Neural cell (in vitro differentiated cells): ENCODE results near the gene CPM. TPM values are rescaled to one million over a fixed set of nuclear protein-coding genes. Genes with fewer than 3 reads are reported as not detected.

Experiments used
- H2AFZ ChIP-seq: fragments of 200-600, 300-800 bp; sonication (generic), shearing (Covaris generic); 2 replicates; pipeline ENCODE4 v1.6.0; 2014; ENCODE audit warnings: low read depth, mild to moderate bottlenecking, antibody characterized with exemption, low read length, moderate library complexity
- H3F3A ChIP-seq: fragments of 200-600 bp; shearing (Covaris generic); 2 replicates; pipeline ENCODE4 v1.6.1; 2016; ENCODE audit warnings: mild to moderate bottlenecking, moderate library complexity, mixed read lengths, antibody characterized with exemption, low read length; ENCODE audit not compliant: insufficient read depth, poor library complexity, severe bottlenecking
- H3K27ac ChIP-seq: fragments of 200-600, 300-800 bp; sonication (generic), shearing (Covaris generic); 2 replicates; pipeline ENCODE4 v1.5.1; 2014; ENCODE audit warnings: mild to moderate bottlenecking, low read length, moderate library complexity
- H3K27me3 ChIP-seq: fragments of 300-800, 200-600 bp; sonication (generic), shearing (Covaris generic); 2 replicates; pipeline ENCODE4 v1.6.0; 2014; ENCODE audit warnings: mild to moderate bottlenecking, low read depth, low read length, moderate library complexity; ENCODE audit not compliant: insufficient read depth
- H3K36me3 ChIP-seq: fragments of 300-800, 200-600 bp; sonication (generic), shearing (Covaris generic); 2 replicates; pipeline ENCODE4 v1.5.1; 2014; ENCODE audit warnings: mild to moderate bottlenecking, antibody characterized with exemption, low read length, moderate library complexity; ENCODE audit not compliant: insufficient read depth
- H3K4me2 ChIP-seq: fragments of 300-800, 200-600 bp; sonication (generic), shearing (Covaris generic); 2 replicates; pipeline ENCODE4 v1.6.0; 2014; ENCODE audit warnings: mild to moderate bottlenecking, low read length
- H3K4me3 ChIP-seq: fragments of 300-800, 200-600 bp; sonication (generic), shearing (Covaris generic); 2 replicates; pipeline ENCODE4 v1.5.1; 2014; ENCODE audit warnings: mild to moderate bottlenecking, low read length, moderate library complexity
- H3K79me2 ChIP-seq: fragments of 200-600 bp; shearing (Covaris generic); replicated peaks from 2 replicates; pipeline ENCODE4 v1.6.0; 2014; ENCODE audit warnings: mild to moderate bottlenecking, low read length, moderate library complexity; ENCODE audit not compliant: insufficient read depth
- H3K9ac ChIP-seq: fragments of 300-800, 200-600 bp; sonication (generic), shearing (Covaris generic); 2 replicates; pipeline ENCODE4 v1.6.1; 2016; ENCODE audit warnings: mild to moderate bottlenecking, low read length, mixed read lengths
- H3K9me2 ChIP-seq: fragments of 200-600 bp; shearing (Covaris generic); 2 replicates; pipeline ENCODE4 v1.6.1; 2016; ENCODE audit warnings: mild to moderate bottlenecking, low read length, mixed read lengths; ENCODE audit not compliant: insufficient read depth
- H3K9me3 ChIP-seq: fragments of 200-600, 300-800 bp; sonication (generic), shearing (Covaris generic); 2 replicates; pipeline ENCODE4 v1.6.1; 2016; ENCODE audit warnings: mild to moderate bottlenecking, mixed run types, low read length, moderate library complexity, mixed read lengths
- H4K20me1 ChIP-seq: fragments of 200-600 bp; shearing (Covaris generic); 2 replicates; pipeline ENCODE4 v1.6.1; 2016; ENCODE audit warnings: mild to moderate bottlenecking, mixed run types; ENCODE audit not compliant: insufficient read depth
- CTCF ChIP-seq: fragments of 450-650 bp; IDR thresholded peaks from 2 replicates; pipeline ENCODE4 v1.5.1; 2014; ENCODE audit warnings: antibody characterized with exemption, mild to moderate bottlenecking, moderate library complexity; ENCODE audit not compliant: poor library complexity, severe bottlenecking
- EP300 ChIP-seq: fragments of 450-650 bp; conservative IDR thresholded peaks from 2 replicates; pipeline ENCODE4 v1.6.1; 2014; ENCODE audit warnings: antibody characterized with exemption, mild to moderate bottlenecking, moderate library complexity; ENCODE audit not compliant: poor library complexity, severe bottlenecking
- EZH2 ChIP-seq: fragments of 200-600, 300-800 bp; shearing (Covaris generic), sonication (generic); IDR thresholded peaks from 2 replicates; pipeline ENCODE4 v1.6.1; 2014; ENCODE audit warnings: antibody characterized with exemption, low read length, borderline replicate concordance, mild to moderate bottlenecking; ENCODE audit not compliant: insufficient read depth, poor library complexity, severe bottlenecking
- MXI1 ChIP-seq: fragments of 450-650 bp; conservative IDR thresholded peaks from 2 replicates; pipeline ENCODE4 v1.6.1; 2014; ENCODE audit warnings: antibody characterized with exemption, mild to moderate bottlenecking; ENCODE audit not compliant: poor library complexity, severe bottlenecking
- POLR2AphosphoS5 ChIP-seq: IDR thresholded peaks from 2 replicates; pipeline ENCODE4 v1.6.1; 2012
- RAD21 ChIP-seq: fragments of 450-650 bp; conservative IDR thresholded peaks from 2 replicates; pipeline ENCODE4 v1.6.1; 2014; ENCODE audit warnings: antibody characterized with exemption, mild to moderate bottlenecking, moderate library complexity
- REST ChIP-seq: IDR thresholded peaks from 2 replicates; pipeline ENCODE4 v1.6.1; 2012; ENCODE audit warnings: borderline replicate concordance
- SMC3 ChIP-seq: fragments of 450-650 bp; conservative IDR thresholded peaks from 2 replicates; pipeline ENCODE4 v1.6.1; 2014; ENCODE audit warnings: antibody characterized with exemption, mild to moderate bottlenecking, moderate library complexity; ENCODE audit not compliant: poor library complexity
- TAF1 ChIP-seq: IDR thresholded peaks from 2 replicates; pipeline ENCODE4 v1.6.1; 2012; ENCODE audit warnings: low read depth
- polyA plus RNA-seq: library from polyadenylated mRNA; depleted of rRNA; stranded (reverse); fragments of >200 nt; gene quantifications from 2 replicates; pipeline ENCODE4 v1.2.3, GENCODE V29; 2014

The CPM gene
- polyA plus RNA-seq, 1 donor from 2014 or later: not detected

- Histone ChIP-seq H3K9ac (no peak overlapping the region), H3K79me2 (no peaks in the 10 kb centered on the region), H3K4me3 (no peak overlapping the region), H3K27ac (no peak overlapping the region), H4K20me1 (no peaks in the 10 kb centered on the region), H3K9me2 (no peaks in the 10 kb centered on the region), H3F3A (no peaks in the 10 kb centered on the region), H2AFZ (no peak overlapping the region), H3K36me3 (no peaks in the 10 kb centered on the region), H3K4me2 (no peak overlapping the region), H3K27me3 (no peaks in the 10 kb centered on the region), H3K9me3 (no peaks in the 10 kb centered on the region)
- TF ChIP-seq TAF1 (no peak), RAD21 (no peak), POLR2AphosphoS5 (no peak), EZH2 (no peak), MXI1 (no peak), SMC3 (no peak), CTCF (no peak), REST (no peak), EP300 (no peak)
Observed at GRCh38 chr12:68970306-68970705, 37.3 kb upstream of the CPM start.

- Histone ChIP-seq H3K4me3 (no peak overlapping the region), H4K20me1 (no peaks in the 10 kb centered on the region), H3K9me2 (no peaks in the 10 kb centered on the region), H3K27ac (no peak overlapping the region), H3F3A (no peaks in the 10 kb centered on the region), H3K36me3 (no peaks in the 10 kb centered on the region), H3K27me3 (no peaks in the 10 kb centered on the region), H3K9me3 (no peaks in the 10 kb centered on the region), H2AFZ (no peak overlapping the region), H3K79me2 (no peaks in the 10 kb centered on the region), H3K4me2 (no peak overlapping the region), H3K9ac (no peak overlapping the region)
- TF ChIP-seq TAF1: no peak
- TF ChIP-seq EP300: no peak
- no peak for TF ChIP-seq SMC3
- no peak for TF ChIP-seq MXI1
- no peak for TF ChIP-seq POLR2AphosphoS5
- TF ChIP-seq EZH2: no peak
- no peak for TF ChIP-seq CTCF
- TF ChIP-seq REST: no peak
- TF ChIP-seq RAD21: no peak
Observed at GRCh38 chr12:68967046-68967445, 34.1 kb upstream of the CPM start.
